Measurements from ENCODE around the gene TMEM150C. TPM values are rescaled to one million over a fixed set of nuclear protein-coding genes. Genes with fewer than 3 reads are reported as not detected.

The TMEM150C gene
- total and polyA plus RNA-seq, 2 of the 4 experiments (the other 2 are of a cell fraction), result 0.10 to 0.36 TPM

DNA sequence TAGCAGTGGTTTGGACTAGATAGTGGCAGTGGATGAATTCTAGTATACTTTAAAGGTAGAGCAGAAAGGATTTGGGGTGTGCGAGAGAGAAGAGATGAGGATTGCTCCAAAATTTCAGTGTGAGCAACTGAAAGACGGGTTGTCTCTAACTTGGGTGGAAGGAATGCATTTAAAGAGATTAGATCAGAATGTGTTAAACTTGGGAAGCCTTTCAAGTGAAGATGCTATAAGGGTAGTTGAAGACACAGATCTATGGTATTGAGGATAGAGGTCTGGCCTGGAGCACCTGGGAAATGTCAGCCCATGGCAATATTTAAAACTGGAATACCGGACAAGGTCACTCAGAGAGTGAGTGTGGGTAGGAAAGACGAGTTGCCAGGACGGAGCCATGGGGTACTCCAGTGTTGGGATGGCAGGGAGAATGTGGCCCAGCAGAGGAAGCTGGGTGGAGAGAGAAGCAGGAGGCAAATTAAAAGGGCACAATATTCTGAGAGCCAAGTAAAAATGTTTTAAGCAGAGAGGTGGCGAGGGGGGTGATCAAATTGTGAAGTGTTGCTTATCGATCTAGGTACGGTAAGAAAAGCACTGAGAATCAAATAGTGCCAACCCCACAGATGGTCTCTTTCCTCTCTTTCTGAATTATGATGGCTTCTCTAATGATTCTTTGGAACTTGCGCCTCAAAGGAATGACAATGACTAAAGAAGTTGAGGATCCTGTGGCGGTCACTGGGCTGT is 80.8 kb downstream of the TMEM150C start:
- ATAC-seq (ENCODE audit: low read depth), result no peak
- Histone ChIP-seq H3K79me1 (ENCODE audit: low read depth in 1 of 2, low read length in 2 of 2) (no peaks in the 10 kb centered on the region), H4K20me1 (ENCODE audit: insufficient read depth, low read length) (no peaks in the 10 kb centered on the region), H2AFZ (replicated peaks; ENCODE audit: low read length, poor library complexity) (no peak overlapping the region), H3K18ac (ENCODE audit: low read depth, low read length) (no peak overlapping the region), H4K91ac (ENCODE audit: insufficient read depth, low read depth, low read length) (no peak overlapping the region), H3K23ac (ENCODE audit: low read depth, low read length) (no peak overlapping the region), H3K27ac (ENCODE audit: insufficient read depth, low read length) (no peak overlapping the region), H3K14ac (replicated peaks; ENCODE audit: low read depth, low read length) (no peak overlapping the region), H3K9me1 (ENCODE audit: insufficient read depth, low read length) (no peaks in the 10 kb centered on the region), H2BK5ac (ENCODE audit: low read depth, low read length, poor library complexity, severe bottlenecking) (no peak overlapping the region), H2BK20ac (ENCODE audit: low read depth, low read length) (no peak overlapping the region), H2BK15ac (ENCODE audit: low read depth, low read length) (no peak overlapping the region), H3K4me1 (ENCODE audit: control insufficient read depth, insufficient read depth, low read length) (no peaks in the 10 kb centered on the region), H4K5ac (ENCODE audit: low read depth, low read length) (no peak overlapping the region), H3K56ac (ENCODE audit: extremely low read depth, insufficient read depth, low read length) (no peak overlapping the region), H3K36me3 (ENCODE audit: control insufficient read depth, insufficient read depth, low read length) (no peaks in the 10 kb centered on the region), H2BK120ac (ENCODE audit: low read depth, low read length) (no peak overlapping the region), H3K4ac (ENCODE audit: low read depth, low read length) (no peak overlapping the region), H3K27me3 (ENCODE audit: control insufficient read depth, insufficient read depth, low read length) (no peaks in the 10 kb centered on the region), H4K8ac (ENCODE audit: low read depth in 2 of 2, low read length in 2 of 2) (no peak overlapping the region), H3K9me3 (ENCODE audit: control insufficient read depth, insufficient read depth, low read length) (no peaks in the 10 kb centered on the region), H3K4me2 (ENCODE audit: low read depth, low read length) (no peak overlapping the region), H2AK9ac (replicated peaks; ENCODE audit: low read depth, low read length, poor library complexity) (no peak overlapping the region), H3K9ac (ENCODE audit: low read depth, low read length) (no peak overlapping the region), H3K4me3 (ENCODE audit: insufficient read depth, low read depth, low read length) (no peak overlapping the region), H2AK5ac (ENCODE audit: low read depth, low read length) (no peak overlapping the region)
- BruUV-seq (replicated peaks), result no TSS peak
- dilution Hi-C loops (cut with HindIII; ENCODE audit: low sequenced_read_pairs, unreplicated experiment), result no loop called here
- WGBS, 2 experiments (ENCODE audit: extremely low coverage in 2 of 2, insufficient read length in 1 of 2), result 100% methylated on average over 3 of the region's 10 CpGs; no CpG with 5 or more reads in 1 of the 2 experiments
- intact Hi-C loops (cut with micrococcal nuclease), result no loop called here
- DNase-seq, result no peak
- in situ Hi-C loops (cut with MboI; ENCODE audit: low sequenced_read_pairs), result no loop called here
- TF ChIP-seq MAFK (IDR thresholded peaks at IDR 0.05; ENCODE audit: low read depth, low read length) (no peak), BHLHE40 (IDR thresholded peaks at IDR 0.05; ENCODE audit: low read depth, low read length) (no peak), FOS (IDR thresholded peaks at IDR 0.05; ENCODE audit: low read depth, low read length) (no peak), MAZ (IDR thresholded peaks at IDR 0.05; ENCODE audit: borderline replicate concordance, low read depth, low read length) (no peak), CEBPB (IDR thresholded peaks at IDR 0.05; ENCODE audit: low read depth, low read length) (no peak), RCOR1 (IDR thresholded peaks at IDR 0.05; ENCODE audit: insufficient replicate concordance, low read length) (no peak), SMC3 (IDR thresholded peaks at IDR 0.05; ENCODE audit: low read depth, low read length) (no peak), ELK1 (IDR thresholded peaks at IDR 0.05; ENCODE audit: borderline replicate concordance, low read depth, low read length) (no peak), RFX5 (IDR thresholded peaks at IDR 0.05; ENCODE audit: low read depth, low read length) (no peak), RAD21 (IDR thresholded peaks at IDR 0.05; ENCODE audit: low read length) (no peak), NFE2L2 (IDR thresholded peaks at IDR 0.05; ENCODE audit: low read depth, low read length) (no peak), POLR2A (IDR thresholded peaks at IDR 0.05; ENCODE audit: low read depth, low read length) (no peak)
- TF ChIP-seq, protein P1, sequence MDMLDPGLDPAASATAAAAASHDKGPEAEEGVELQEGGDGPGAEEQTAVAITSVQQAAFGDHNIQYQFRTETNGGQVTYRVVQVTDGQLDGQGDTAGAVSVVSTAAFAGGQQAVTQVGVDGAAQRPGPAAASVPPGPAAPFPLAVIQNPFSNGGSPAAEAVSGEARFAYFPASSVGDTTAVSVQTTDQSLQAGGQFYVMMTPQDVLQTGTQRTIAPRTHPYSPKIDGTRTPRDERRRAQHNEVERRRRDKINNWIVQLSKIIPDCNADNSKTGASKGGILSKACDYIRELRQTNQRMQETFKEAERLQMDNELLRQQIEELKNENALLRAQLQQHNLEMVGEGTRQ (IDR thresholded peaks at IDR 0.05; ENCODE audit: low read depth, low read length), result no peak
- TF ChIP-seq, protein P2, sequence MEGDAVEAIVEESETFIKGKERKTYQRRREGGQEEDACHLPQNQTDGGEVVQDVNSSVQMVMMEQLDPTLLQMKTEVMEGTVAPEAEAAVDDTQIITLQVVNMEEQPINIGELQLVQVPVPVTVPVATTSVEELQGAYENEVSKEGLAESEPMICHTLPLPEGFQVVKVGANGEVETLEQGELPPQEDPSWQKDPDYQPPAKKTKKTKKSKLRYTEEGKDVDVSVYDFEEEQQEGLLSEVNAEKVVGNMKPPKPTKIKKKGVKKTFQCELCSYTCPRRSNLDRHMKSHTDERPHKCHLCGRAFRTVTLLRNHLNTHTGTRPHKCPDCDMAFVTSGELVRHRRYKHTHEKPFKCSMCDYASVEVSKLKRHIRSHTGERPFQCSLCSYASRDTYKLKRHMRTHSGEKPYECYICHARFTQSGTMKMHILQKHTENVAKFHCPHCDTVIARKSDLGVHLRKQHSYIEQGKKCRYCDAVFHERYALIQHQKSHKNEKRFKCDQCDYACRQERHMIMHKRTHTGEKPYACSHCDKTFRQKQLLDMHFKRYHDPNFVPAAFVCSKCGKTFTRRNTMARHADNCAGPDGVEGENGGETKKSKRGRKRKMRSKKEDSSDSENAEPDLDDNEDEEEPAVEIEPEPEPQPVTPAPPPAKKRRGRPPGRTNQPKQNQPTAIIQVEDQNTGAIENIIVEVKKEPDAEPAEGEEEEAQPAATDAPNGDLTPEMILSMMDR (conservative IDR thresholded peaks at IDR 0.05; ENCODE audit: low read depth, low read length), result no peak
- ChIA-PET POLR2A (ENCODE audit: unreplicated experiment) (no interaction called here), CTCF (no interaction called here)
